HEK293 (cell line): Measurements from ENCODE around the gene EDC3.

Experiments used
- CTCF ChIA-PET: fragments of 350-600 bp; formaldehyde crosslinking; extraction: SDS; loops from one replicate; lab custom pipeline; 2021; ENCODE audit warnings: antibody characterized with exemption; lab: Yijun Ruan, JAX
- POLR2A ChIA-PET: fragments of 300-600 bp; formaldehyde crosslinking; extraction: SDS; loops from one replicate; lab custom pipeline; 2020; ENCODE audit warnings: antibody characterized with exemption, inconsistent platforms; lab: Yijun Ruan, JAX
- H3K27ac ChIP-seq: fragments of 200-500 bp; sonication (Bioruptor generic); 2 replicates; pipeline ENCODE4 v1.5.1; 2014; ENCODE audit warnings: low read depth, low read length, control low read depth, inconsistent platforms; ENCODE audit errors: extremely low read depth
- H3K36me3 ChIP-seq, 2 experiments: fragments of 200-500 bp in 1 of 2; sonication (Bioruptor generic) in 1 of 2; 1 replicate in 1 of 2; 2 replicates in 1 of 2; pipeline ENCODE4 v1.5.1; 2014 to 2017; ENCODE audit warnings: inconsistent platforms in 2 of 2, low read length in 2 of 2; ENCODE audit not compliant: control insufficient read depth in 2 of 2, insufficient read depth in 1 of 2
- H3K4me1 ChIP-seq: fragments of 200-500 bp; sonication (Bioruptor generic); 2 replicates; pipeline ENCODE4 v1.5.1; 2014; ENCODE audit warnings: mild to moderate bottlenecking, low read length, inconsistent platforms; ENCODE audit not compliant: control insufficient read depth, insufficient read depth
- H3K4me3 ChIP-seq: 2 replicates; pipeline ENCODE4 v1.5.1; 2011; ENCODE audit warnings: low read depth, mild to moderate bottlenecking, control low read depth, low read length, moderate library complexity
- H3K9me3 ChIP-seq: fragments of 200-500 bp; sonication (Bioruptor generic); 2 replicates; pipeline ENCODE4 v1.5.1; 2014; ENCODE audit warnings: low read depth, low read length, inconsistent platforms; ENCODE audit not compliant: control insufficient read depth, insufficient read depth
- IKZF3 ChIP-seq: fragments of 450-650 bp; IDR thresholded peaks from 2 replicates; pipeline ENCODE4 v1.5.0; 2018; ENCODE audit warnings: missing biosample characterization, mild to moderate bottlenecking, missing genetic modification characterization, moderate library complexity
- KLF7 ChIP-seq: fragments of 450-650 bp; formaldehyde crosslinking; IDR thresholded peaks from 2 replicates; pipeline ENCODE4 v1.5.1; 2016; ENCODE audit warnings: missing biosample characterization, missing genetic modification characterization, borderline replicate concordance
- SCRT1 ChIP-seq: fragments of 450-650 bp; formaldehyde crosslinking; IDR thresholded peaks from 2 replicates; pipeline ENCODE4 v1.5.1; 2016; ENCODE audit warnings: missing biosample characterization, missing genetic modification characterization, borderline replicate concordance
- TSHZ1 ChIP-seq: fragments of 450-650 bp; formaldehyde crosslinking; IDR thresholded peaks from 2 replicates; pipeline ENCODE4 v1.5.1; 2016; ENCODE audit warnings: missing biosample characterization, missing genetic modification characterization, borderline replicate concordance
- YY1 ChIP-seq: fragments of 450-650 bp; formaldehyde crosslinking; IDR thresholded peaks from 2 replicates; pipeline ENCODE4 v1.5.1; 2018; ENCODE audit warnings: missing biosample characterization, missing genetic modification characterization
- ZBTB26 ChIP-seq: fragments of 450-650 bp; formaldehyde crosslinking; optimal IDR thresholded peaks from 2 replicates; pipeline ENCODE3; 2016; ENCODE audit warnings: missing biosample characterization, mild to moderate bottlenecking, missing genetic modification characterization
- ZNF175 ChIP-seq: fragments of 450-650 bp; formaldehyde crosslinking; IDR thresholded peaks from 2 replicates; pipeline ENCODE4 v1.5.1; 2016; ENCODE audit warnings: missing biosample characterization, missing genetic modification characterization
- ZNF239 ChIP-seq: fragments of 450-650 bp; formaldehyde crosslinking; IDR thresholded peaks from 2 replicates; pipeline ENCODE4 v1.5.1; 2016; ENCODE audit warnings: missing biosample characterization, missing genetic modification characterization
- ZNF266 ChIP-seq: fragments of 450-650 bp; formaldehyde crosslinking; IDR thresholded peaks from 2 replicates; pipeline ENCODE4 v1.5.1; 2016; ENCODE audit warnings: missing biosample characterization, missing genetic modification characterization, low read depth
- ZNF292 ChIP-seq: fragments of 450-650 bp; formaldehyde crosslinking; IDR thresholded peaks from 2 replicates; pipeline ENCODE4 v1.5.1; 2016; ENCODE audit warnings: low read depth, missing biosample characterization, missing genetic modification characterization, borderline replicate concordance
- ZNF501 ChIP-seq: fragments of 450-650 bp; formaldehyde crosslinking; IDR thresholded peaks from 2 replicates; pipeline ENCODE4 v1.5.1; 2016; ENCODE audit warnings: missing biosample characterization, missing genetic modification characterization
- ZNF510 ChIP-seq: fragments of 450-650 bp; formaldehyde crosslinking; IDR thresholded peaks from 2 replicates; pipeline ENCODE4 v1.5.1; 2018; ENCODE audit warnings: mild to moderate bottlenecking, missing genetic modification characterization, missing biosample characterization; ENCODE audit not compliant: insufficient replicate concordance
- ZNF521 ChIP-seq: fragments of 450-650 bp; formaldehyde crosslinking; IDR thresholded peaks from 2 replicates; pipeline ENCODE4 v1.5.1; 2017; ENCODE audit warnings: missing biosample characterization, mild to moderate bottlenecking, missing genetic modification characterization
- ZNF549 ChIP-seq: fragments of 450-650 bp; IDR thresholded peaks from 2 replicates; pipeline ENCODE4 v1.5.1; 2018; ENCODE audit warnings: missing biosample characterization, missing genetic modification characterization, mild to moderate bottlenecking, inconsistent platforms, moderate library complexity
- ZNF561 ChIP-seq: fragments of 450-650 bp; IDR thresholded peaks from 2 replicates; pipeline ENCODE4 v1.5.1; 2018; ENCODE audit warnings: missing biosample characterization, missing genetic modification characterization, borderline replicate concordance
- ZNF623 ChIP-seq: fragments of 450-650 bp; formaldehyde crosslinking; IDR thresholded peaks from 2 replicates; pipeline ENCODE4 v1.5.1; 2016; ENCODE audit warnings: missing biosample characterization, missing genetic modification characterization
- ZNF776 ChIP-seq: fragments of 450-650 bp; formaldehyde crosslinking; IDR thresholded peaks from 2 replicates; pipeline ENCODE4 v1.5.0; 2017; ENCODE audit warnings: missing biosample characterization, missing genetic modification characterization, borderline replicate concordance
- ZNF785 ChIP-seq: fragments of 450-650 bp; formaldehyde crosslinking; IDR thresholded peaks from 2 replicates; pipeline ENCODE4 v1.5.1; 2016; ENCODE audit warnings: missing biosample characterization, missing genetic modification characterization
- TF ChIP-seq, protein P1 (sequence below): fragments of 450-650 bp; formaldehyde crosslinking; IDR thresholded peaks from 2 replicates; pipeline ENCODE4 v1.5.1; 2016; ENCODE audit warnings: missing biosample characterization, missing genetic modification characterization, borderline replicate concordance

Gene EDC3

GRCh38 chr15:74696808-74697207 is 984 bp upstream of the EDC3 start:
- Histone ChIP-seq H3K36me3 (peaks cover 0 to 2% of the 10 kb centered on the region in 2 experiments; a peak in 2 of 3 replicates), H3K4me1 (peaks cover 5% of the 10 kb centered on the region; the same call in 1 of the 2 replicates), H3K4me3 (no peak overlapping the region)
- TF ChIP-seq ZNF785 (no peak), YY1 (no peak), ZNF623 (no peak), ZNF175 (no peak), ZNF292 (tag by site-specific recombination) (no peak), ZNF776 (tag by site-specific recombination) (no peak), ZNF521 (tag by site-specific recombination) (no peak), TSHZ1 (tag by site-specific recombination) (no peak), ZNF549 (no peak), SCRT1 (tag by site-specific recombination) (no peak), ZNF501 (tag by site-specific recombination) (no peak), KLF7 (tag by site-specific recombination) (no peak), ZBTB26 (tag by site-specific recombination) (no peak), ZNF510 (no peak), IKZF3 (tag by site-specific recombination) (no peak), ZNF266 (tag by site-specific recombination) (no peak), ZNF239 (no peak), ZNF561 (tag by site-specific recombination) (no peak)
- TF ChIP-seq, protein P1, sequence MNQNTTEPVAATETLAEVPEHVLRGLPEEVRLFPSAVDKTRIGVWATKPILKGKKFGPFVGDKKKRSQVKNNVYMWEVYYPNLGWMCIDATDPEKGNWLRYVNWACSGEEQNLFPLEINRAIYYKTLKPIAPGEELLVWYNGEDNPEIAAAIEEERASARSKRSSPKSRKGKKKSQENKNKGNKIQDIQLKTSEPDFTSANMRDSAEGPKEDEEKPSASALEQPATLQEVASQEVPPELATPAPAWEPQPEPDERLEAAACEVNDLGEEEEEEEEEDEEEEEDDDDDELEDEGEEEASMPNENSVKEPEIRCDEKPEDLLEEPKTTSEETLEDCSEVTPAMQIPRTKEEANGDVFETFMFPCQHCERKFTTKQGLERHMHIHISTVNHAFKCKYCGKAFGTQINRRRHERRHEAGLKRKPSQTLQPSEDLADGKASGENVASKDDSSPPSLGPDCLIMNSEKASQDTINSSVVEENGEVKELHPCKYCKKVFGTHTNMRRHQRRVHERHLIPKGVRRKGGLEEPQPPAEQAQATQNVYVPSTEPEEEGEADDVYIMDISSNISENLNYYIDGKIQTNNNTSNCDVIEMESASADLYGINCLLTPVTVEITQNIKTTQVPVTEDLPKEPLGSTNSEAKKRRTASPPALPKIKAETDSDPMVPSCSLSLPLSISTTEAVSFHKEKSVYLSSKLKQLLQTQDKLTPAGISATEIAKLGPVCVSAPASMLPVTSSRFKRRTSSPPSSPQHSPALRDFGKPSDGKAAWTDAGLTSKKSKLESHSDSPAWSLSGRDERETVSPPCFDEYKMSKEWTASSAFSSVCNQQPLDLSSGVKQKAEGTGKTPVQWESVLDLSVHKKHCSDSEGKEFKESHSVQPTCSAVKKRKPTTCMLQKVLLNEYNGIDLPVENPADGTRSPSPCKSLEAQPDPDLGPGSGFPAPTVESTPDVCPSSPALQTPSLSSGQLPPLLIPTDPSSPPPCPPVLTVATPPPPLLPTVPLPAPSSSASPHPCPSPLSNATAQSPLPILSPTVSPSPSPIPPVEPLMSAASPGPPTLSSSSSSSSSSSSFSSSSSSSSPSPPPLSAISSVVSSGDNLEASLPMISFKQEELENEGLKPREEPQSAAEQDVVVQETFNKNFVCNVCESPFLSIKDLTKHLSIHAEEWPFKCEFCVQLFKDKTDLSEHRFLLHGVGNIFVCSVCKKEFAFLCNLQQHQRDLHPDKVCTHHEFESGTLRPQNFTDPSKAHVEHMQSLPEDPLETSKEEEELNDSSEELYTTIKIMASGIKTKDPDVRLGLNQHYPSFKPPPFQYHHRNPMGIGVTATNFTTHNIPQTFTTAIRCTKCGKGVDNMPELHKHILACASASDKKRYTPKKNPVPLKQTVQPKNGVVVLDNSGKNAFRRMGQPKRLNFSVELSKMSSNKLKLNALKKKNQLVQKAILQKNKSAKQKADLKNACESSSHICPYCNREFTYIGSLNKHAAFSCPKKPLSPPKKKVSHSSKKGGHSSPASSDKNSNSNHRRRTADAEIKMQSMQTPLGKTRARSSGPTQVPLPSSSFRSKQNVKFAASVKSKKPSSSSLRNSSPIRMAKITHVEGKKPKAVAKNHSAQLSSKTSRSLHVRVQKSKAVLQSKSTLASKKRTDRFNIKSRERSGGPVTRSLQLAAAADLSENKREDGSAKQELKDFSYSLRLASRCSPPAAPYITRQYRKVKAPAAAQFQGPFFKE (tag by site-specific recombination): no peak
- TF ChIP-seq, all 188 proteins: peak for 0
- H3K9me3 ChIP-seq: no peaks in the 10 kb centered on the region
- ChIA-PET POLR2A (interaction anchor here (0.5 to 1.2 kb wide), 3 partner anchors 11 to 43 kb away, joined by 3 to 5 read pairs (median 3); no protein-coding TSS in a partner anchor), CTCF (interaction anchor here (0.7 to 1.8 kb wide), 4 partner anchors 62 to 151 kb away, joined by 3 to 11 read pairs (median 3); no protein-coding TSS in a partner anchor)
- no peak overlapping the region; the same call in 1 of the 2 replicates for H3K27ac ChIP-seq
